ENCODE results near the gene OR6X1.

GRCh38 chr11:123707206-123707605 is 47.1 kb downstream of the OR6X1 start:
- TF ChIP-seq CTCF (IDR thresholded peaks at IDR 0.05) (no peak), POLR2A (IDR thresholded peaks at IDR 0.05) (no peak)
